Type B pancreatic cell (in vitro differentiated cells): Measurements from ENCODE around the gene ESRRA. TPM values are rescaled to one million over a fixed set of nuclear protein-coding genes. Genes with fewer than 3 reads are reported as not detected.

Experiments used
- DNase-seq: peaks from one replicate; pipeline ENCODE4 v3.0.0; 2021; ENCODE audit warnings: mixed read lengths; ENCODE audit not compliant: unreplicated experiment; ENCODE audit errors: extremely low spot score
- H3K27ac Mint-ChIP-seq: 2 replicates; pipeline ENCODE4 v1.8.0; 2021; ENCODE audit warnings: mild to moderate bottlenecking, mixed read lengths
- H3K27me3 Mint-ChIP-seq: 2 replicates; pipeline ENCODE4 v1.8.0; 2021; ENCODE audit warnings: mixed read lengths
- H3K36me3 Mint-ChIP-seq: 2 replicates; pipeline ENCODE4 v1.8.0; 2021; ENCODE audit warnings: mixed read lengths
- H3K4me1 Mint-ChIP-seq: one replicate; pipeline ENCODE4 v1.8.0; 2021; ENCODE audit warnings: mixed read lengths; ENCODE audit not compliant: unreplicated experiment
- H3K4me3 Mint-ChIP-seq: 2 replicates; pipeline ENCODE4 v1.8.0; 2021; ENCODE audit warnings: mild to moderate bottlenecking, mixed read lengths
- H3K9me3 Mint-ChIP-seq: 2 replicates; pipeline ENCODE4 v1.8.0; 2021; ENCODE audit warnings: mixed read lengths
- CTCF ChIP-seq: fragments of 200-600 bp; sonication (generic); conservative IDR thresholded peaks from 2 replicates; pipeline ENCODE4 v1.5.0; 2021; ENCODE audit warnings: antibody characterized with exemption, mild to moderate bottlenecking
- total RNA-seq: library from RNA; stranded (reverse); gene quantifications from 2 replicates; pipeline ENCODE4 v1.2.1, GENCODE V29; 2021; ENCODE audit warnings: low replicate concordance

The ESRRA gene
- total RNA-seq, 1 donor from 2014 or later = 41.7 TPM

GRCh38 chr11:64334764-64335735, 29.7 kb downstream of the ESRRA start:
- no peak for TF ChIP-seq CTCF
- Mint-ChIP-seq H3K27me3 (peaks cover 7% of the 10 kb centered on the region), H3K4me3 (peak overlapping the region; percentile 63), H3K27ac (peak overlapping the region; percentile 94), H3K4me1 (peaks cover 11% of the 10 kb centered on the region), H3K36me3 (no peaks in the 10 kb centered on the region), H3K9me3 (no peaks in the 10 kb centered on the region)
- peak; percentile 73 for DNase-seq

DNA sequence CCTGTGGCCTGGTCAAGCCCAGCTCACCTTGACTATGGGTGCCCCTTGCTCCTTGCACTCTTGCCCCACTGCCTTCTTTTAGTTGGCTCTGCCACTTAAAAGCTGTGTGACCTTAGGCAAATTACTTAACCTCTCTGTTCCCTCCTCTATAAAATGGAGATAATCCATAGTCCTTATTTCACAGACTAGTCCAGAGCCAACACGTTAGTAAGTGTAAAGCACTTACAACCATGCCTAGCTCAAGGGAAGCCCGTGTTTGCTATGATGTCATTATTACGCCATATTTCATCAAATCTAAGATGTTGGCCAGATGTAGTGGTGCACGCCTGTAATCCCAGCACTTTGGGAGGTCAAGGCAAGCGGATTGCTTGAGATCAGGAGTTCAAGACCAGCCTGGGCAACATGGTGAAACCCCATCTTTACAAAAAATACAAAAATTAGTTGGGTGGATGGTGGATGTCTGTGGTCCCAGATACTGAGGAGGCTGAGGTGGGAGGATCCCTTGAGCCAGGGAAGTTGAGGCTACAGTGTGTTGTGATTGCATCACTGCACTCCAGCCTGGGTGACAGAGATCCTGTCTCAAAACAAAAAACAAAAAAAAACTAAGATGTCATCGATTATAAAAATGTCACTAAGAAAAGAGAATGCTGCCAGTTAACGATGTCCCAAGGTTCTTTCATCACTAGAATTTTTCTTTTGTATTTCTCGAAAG, 32.4 kb downstream of the ESRRA start:
- no peak for DNase-seq
- Mint-ChIP-seq H3K27ac (peak overlapping the region; percentile 71), H3K4me3 (no peak overlapping the region), H3K27me3 (peaks cover 7% of the 10 kb centered on the region), H3K4me1 (peaks cover 9% of the 10 kb centered on the region), H3K9me3 (no peaks in the 10 kb centered on the region), H3K36me3 (no peaks in the 10 kb centered on the region)
- TF ChIP-seq CTCF = no peak

DNA sequence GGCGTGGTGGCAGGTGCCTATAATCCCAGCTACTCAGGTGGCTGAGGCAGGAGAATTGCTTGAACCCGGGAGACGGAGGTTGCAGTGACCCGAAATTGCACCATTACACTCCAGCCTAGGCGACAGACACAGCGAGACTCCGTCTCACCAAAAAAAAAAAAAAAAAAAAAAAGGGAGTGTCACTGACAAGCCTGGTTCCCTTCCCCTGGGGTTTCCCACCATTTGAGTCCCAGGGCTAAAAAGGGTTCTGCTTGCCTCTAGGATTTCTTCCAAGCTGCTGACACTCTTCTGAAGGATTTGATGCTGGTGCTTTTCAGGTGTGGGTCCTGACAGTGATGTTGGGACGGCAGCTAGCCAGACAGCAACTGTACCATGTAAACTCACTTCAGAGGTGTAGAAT, 33.4 kb downstream of the ESRRA start:
- Mint-ChIP-seq H3K4me1 (peaks cover 9% of the 10 kb centered on the region), H3K27me3 (peaks cover 7% of the 10 kb centered on the region), H3K4me3 (no peak overlapping the region), H3K27ac (peak overlapping the region; percentile 71), H3K9me3 (no peaks in the 10 kb centered on the region), H3K36me3 (no peaks in the 10 kb centered on the region)
- no peak for TF ChIP-seq CTCF
- no peak for DNase-seq

DNA sequence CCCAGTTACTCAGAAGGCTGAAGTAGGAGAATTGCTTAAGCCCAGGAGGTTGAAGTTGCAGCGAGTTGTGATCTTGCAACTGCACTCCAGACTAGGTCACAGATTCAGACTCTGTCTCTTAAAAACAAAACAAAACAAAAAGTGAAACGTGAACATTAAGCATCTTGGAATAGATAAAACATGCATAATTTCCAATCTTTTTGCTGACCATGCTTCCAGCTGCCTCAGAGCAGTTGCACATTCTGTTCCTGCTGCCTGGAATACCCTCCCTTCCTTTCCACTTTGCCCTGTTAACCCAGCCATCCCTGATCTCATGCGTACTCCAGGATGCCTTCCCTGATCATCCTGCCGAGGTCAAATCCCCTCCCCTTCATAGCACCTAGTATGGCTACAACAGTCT, 34.0 kb downstream of the ESRRA start:
- Mint-ChIP-seq H3K9me3 (no peaks in the 10 kb centered on the region), H3K4me1 (peaks cover 9% of the 10 kb centered on the region), H3K4me3 (no peak overlapping the region), H3K36me3 (no peaks in the 10 kb centered on the region), H3K27ac (peak overlapping the region; percentile 71), H3K27me3 (peaks cover 7% of the 10 kb centered on the region)
- no peak for DNase-seq
- TF ChIP-seq CTCF = no peak

GRCh38 chr11:64339754-64340408, 34.6 kb downstream of the ESRRA start, which contains the start of gene CCDC88B:
TSS of gene CCDC88B (plus strand) at chr11:64340204. CDS start at chr11:64340267, 63 bp downstream.
- TF ChIP-seq CTCF = no peak
- peaks cover 7% of the 10 kb centered on the region for H3K27me3 Mint-ChIP-seq
- peaks cover 8% of the 10 kb centered on the region for H3K4me1 Mint-ChIP-seq
- no peaks in the 10 kb centered on the region for H3K36me3 Mint-ChIP-seq
- H3K9me3 Mint-ChIP-seq = no peaks in the 10 kb centered on the region
- no peak for DNase-seq
- no peak within 1 kb of the TSS for H3K4me3 Mint-ChIP-seq
- peak within 1 kb of the TSS; percentile 71 for H3K27ac Mint-ChIP-seq
